Measurements from ENCODE around the gene OSBP2.

Gene OSBP2

DNA sequence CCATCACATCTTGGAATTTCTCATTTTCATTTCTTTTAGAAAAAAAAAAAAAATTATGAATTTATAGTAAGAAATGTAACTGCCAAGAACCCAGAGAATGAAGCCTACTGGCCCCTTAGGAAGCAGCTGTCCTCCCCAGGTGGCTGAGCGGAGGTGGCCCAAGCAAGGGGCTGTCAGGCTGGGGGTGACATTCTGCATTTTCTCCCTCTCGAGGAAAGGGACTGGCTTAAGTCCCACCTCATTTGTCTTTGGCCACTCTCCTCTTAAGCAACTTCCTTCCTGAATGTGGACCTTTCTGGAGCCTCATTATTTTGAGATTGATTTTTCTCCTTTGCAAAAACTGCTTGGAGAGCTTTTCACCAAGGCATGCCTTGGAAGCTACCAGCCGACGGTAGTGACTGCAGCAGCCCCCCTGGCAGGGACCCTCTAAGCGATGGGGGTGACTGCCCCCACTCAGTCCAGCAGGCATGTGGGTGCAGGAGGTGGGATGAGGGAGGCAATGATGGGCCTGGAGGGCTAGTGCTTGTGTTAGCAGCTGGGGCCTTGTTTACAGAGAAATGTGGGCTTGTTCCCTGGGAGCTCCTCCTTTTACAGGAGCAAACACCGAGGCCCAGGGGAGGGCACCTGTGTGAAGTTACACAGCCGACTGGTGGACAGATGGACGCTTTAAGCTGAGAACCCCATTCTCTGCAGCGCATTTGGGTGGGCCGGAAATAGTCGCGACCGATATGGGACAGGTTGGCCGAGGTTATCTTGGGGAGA is 162.2 kb downstream of the OSBP2 start:
- DNase-seq: no peak

GRCh38 chr22:30857791-30858190 is 163.1 kb downstream of the OSBP2 start:
- no peak for DNase-seq

DNA sequence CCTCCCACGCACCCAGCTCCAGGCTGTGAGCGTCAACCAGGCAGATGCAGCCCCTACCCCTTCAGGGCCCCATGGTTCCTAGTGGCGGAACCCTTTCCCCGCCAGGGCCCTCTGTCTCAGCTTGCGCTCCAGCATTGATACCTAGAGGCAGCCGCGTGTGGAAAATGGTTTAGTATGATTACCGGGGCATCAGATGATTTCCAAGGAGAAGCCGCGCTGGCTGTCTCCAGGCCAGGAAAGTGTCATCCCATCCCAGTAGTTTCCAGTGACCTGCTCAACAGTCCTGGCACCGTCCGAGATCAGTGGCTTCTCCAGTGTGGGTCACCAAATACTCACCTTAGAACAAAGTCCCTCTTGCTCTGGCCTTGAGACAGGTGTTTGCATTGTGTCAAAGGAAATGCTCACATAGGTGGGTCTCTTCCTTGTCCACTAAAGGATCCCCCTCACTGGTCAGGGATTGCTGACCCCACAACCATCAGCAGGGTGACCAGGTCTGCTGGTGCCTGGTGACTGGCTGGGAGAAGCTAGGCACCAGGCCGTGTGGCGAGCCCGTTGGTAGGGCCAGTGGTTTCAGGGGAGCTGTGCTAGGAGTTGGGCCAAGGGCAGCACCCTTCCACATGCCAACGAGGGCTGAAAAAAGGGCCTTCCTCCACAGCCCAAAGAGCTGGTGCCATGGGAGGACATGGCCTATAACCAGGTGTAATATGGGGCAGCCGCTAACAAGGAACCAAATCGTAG is 164.5 kb downstream of the OSBP2 start:
- no peak for DNase-seq

DNA sequence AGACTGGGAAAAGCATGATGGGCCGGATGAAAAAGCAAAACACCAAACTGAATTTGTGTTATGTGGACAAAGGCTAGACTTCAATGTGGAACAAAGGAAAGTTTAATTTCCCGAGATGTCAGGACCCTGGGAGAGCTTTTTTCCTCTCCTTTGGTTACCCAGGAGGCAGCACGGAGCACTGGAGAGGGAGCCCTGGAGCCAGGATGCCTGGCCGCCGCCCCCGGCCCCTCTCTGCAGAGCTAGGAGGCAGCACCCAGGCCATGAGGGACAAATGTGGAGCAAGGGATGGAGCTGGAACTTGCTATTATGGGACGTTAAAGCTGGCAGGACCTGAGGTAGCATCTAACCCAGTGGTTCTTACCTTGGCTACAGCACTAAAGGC is 165.0 kb downstream of the OSBP2 start:
- no peak for DNase-seq

DNA sequence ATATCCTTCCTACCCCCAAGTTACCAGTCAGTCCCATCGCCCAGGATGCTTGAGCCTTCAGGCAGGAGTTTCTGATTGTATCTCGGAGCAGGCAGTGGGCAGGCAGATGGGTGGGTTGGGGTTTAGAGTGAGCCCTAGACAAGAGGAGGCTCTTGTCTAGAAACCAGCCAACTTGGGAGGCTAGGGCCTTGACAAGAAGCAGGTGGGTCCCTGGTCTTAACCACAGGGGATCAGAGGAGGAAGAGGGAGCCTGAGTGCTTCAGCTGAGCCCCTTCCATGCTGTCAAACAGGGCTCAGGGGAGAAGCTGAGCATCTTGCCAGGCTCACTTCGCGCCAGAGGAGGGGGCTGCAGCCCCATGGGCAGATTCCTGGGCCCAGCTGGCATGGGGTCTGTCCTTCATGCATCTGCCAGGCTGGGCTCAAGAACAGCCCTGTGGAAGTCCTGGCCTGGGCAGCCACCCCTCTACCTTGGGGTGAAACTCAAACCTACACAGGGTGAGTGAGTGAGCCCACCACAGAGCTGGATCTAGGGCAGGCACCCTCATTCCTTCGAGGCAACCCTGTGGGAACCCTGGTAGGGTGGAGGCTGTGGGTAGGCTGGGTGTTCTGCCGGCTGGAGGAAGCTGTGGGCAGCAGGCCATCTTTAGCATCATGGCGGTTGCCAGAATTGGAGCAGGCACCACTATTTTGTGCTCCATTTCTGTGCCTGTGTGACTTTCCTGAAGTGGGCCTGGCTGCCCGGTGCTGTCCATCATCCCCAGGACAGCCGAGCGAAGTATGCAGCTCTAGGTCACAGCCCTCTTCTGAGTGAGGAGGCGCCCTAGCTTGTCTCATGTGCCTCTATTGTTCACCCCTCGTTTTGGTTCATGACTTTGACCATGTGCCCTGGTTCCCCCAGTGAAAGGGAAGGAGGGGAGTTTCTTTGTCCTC is 165.8 kb downstream of the OSBP2 start:
- DNase-seq: no peak

DNA sequence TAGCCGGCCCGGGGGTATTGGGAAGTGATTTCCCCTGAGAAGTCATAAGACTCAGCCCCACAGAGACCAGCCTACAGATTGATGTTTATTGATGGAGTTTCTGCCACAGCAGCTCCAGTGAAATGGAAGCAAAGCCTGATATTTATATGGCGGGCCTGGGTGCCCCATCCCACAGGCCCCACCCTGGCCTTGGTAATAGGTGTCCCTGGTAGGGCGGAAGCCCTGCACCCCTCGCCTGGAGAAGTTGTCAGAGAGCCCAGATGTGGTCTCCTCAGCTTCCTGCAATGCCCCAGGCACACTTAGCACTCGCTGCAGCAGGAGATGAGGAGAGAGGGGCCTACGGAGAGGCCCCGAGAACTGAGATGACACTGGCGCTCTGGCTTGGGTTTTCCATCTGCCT is 166.5 kb downstream of the OSBP2 start:
- no peak for DNase-seq

DNA sequence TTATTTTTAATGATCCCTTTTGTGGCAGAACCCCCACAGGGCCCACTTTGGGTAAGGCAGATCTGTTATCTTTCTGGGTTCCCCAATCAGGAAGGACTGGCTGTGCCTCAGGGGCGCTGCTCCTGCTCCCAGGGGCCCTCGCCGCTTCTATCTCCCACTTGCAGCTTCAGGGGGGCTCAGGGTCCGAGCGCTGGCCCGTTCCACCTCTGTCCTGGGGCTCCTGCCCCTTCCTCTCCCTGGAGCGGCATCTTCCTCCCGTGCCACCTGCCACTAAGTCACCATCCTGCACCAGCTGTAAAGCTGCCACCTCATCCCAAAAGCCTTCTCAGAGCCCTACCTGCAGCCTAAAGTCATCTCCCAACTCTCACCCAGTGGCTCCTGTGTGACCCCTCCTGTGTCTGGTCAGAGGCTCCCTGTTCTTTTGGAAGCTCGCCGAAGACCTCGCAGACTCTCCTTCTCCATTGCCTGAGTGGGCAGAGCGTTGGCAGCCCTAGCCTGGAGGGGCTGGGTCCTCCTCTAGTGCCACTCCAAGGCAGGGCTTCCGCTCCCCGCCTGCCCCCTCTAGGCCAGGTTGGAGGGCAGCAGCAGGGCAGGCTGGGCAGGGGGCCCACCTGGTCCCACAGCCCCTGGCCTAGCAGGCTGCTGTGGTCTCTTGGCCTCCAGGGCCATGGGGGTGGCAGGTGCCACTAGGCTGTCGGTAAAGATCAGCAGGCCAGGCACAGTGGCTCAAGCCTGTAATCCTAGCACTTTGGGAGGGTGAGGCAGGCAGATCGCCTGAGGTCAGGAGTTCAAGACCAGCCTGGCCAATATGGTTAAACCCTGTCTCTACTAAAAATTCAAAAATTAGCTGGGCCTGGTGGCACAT is 167.2 kb downstream of the OSBP2 start:
- no peak for DNase-seq

DNA sequence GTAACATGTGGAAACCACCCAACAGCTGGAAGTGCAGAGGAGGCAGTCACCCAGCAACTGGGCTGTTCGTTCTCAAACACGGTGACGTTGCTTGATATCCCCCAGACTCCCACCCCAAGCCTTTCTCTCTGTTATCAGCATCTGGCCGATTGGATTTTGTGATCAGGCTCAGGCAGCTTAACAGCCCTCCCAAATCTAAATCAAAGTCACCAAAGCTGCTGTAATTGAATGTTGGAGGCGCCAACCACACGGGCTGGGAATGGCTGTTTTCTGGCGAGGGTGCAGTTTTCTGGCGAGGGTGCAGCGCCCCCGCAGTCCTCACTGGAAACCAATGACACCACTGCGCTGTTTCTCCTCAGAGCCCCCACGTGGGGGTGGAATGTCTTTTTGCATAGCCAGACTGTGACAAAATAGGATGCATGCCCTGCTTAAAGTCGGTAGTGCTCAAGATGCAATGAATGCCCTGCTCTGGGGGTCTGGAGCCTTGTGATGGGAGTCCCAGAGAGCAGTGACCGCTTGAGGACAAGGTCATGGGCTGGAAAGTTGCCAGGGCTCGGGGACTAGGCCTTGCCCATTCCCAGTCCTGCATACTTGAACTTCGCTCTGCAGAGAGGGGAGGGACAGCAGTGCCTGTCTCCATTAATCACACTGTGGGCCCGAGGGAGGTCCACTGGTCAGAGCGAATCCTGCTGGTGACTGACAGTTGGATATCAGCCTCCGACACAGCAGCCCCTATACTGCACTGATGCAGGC is 168.6 kb downstream of the OSBP2 start:
- no peak for DNase-seq

- no peak for DNase-seq
Observed at GRCh38 chr22:30864441-30865420, 170.1 kb downstream of the OSBP2 start.

GRCh38 chr22:30865656-30866055 is 171.0 kb downstream of the OSBP2 start:
- DNase-seq: no peak

- DNase-seq: no peak
Observed at GRCh38 chr22:30866216-30866615, 171.5 kb downstream of the OSBP2 start.

GRCh38 chr22:30866811-30867271 is 172.2 kb downstream of the OSBP2 start:
- no peak for DNase-seq

DNA sequence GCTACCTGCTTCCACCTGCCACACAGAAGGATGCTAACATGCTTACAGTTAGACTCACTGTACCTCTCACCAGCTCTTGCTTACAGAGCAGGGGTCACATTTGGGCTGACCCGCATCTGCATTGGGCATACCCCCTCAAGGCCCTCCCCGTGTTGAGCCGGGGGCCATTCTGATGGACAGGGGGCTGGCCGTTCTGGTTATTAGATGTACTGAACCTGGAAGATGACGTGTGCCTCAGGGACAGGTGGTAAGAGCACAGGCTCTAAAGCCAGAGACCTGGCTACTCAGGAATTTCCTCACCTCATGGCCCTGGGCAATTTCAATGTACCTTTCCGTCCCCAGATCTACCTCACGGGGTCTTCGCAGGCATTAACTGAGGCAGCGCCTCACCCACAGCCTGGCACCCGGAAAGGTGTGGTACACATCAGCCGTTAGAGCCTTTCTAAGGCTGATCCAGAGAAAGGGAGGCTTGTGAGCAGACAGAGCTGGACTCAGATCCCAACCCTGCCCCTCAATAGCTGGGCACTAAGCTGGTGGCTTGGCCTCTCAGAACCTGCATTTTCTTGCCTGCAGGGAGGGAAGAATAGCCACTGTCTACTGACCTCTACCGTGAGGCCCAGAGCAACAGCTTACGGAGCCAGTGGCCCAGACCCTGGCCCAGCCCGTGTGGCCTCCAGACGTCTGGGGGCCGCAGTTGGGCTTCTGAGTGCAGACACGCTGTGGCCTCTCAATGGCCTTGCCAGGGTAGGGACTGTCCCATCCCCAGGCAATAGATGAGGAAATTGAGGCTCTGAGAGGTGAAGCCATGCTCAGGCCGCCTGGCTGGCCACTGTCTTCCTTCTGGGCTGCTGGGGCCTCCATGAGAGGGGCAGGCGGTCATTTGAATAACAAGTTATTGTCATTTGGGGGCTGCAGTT is 173.3 kb downstream of the OSBP2 start:
- DNase-seq: no peak

DNA sequence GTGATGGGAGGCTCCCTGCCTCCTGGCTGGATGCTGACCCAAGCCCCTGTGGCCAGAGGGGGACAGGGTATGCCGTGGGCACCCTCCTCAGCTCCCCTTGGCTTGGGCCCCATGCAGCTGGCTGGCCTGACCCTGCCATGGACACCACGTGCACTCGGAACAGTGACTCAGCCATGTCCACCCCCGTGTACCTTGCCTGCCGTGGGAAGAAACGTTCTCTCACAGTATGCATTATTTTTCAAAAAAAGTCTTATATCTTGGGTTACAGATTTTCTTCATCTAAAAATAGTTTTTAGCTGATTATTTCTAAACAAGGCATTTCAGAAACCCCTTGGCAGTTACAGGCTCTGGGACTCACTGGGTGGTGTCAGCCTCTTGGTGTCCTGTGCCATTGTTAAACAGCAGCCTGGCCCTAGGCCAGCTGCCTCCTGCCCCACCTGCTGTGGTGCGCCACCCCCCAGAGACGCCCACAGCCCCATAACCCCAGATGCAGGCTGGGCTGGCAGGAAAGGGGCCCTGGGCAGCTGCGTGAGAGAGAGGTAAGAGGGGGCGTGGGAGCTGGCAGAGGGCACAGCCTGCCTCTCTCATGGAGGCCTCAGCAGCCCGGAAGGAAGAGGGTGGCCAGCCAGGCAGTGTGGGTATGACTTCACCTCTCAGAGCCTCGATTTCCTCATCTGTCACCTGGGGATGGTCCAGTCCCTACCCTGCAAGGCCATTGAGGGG is 174.2 kb downstream of the OSBP2 start:
- DNase-seq: no peak

DNA sequence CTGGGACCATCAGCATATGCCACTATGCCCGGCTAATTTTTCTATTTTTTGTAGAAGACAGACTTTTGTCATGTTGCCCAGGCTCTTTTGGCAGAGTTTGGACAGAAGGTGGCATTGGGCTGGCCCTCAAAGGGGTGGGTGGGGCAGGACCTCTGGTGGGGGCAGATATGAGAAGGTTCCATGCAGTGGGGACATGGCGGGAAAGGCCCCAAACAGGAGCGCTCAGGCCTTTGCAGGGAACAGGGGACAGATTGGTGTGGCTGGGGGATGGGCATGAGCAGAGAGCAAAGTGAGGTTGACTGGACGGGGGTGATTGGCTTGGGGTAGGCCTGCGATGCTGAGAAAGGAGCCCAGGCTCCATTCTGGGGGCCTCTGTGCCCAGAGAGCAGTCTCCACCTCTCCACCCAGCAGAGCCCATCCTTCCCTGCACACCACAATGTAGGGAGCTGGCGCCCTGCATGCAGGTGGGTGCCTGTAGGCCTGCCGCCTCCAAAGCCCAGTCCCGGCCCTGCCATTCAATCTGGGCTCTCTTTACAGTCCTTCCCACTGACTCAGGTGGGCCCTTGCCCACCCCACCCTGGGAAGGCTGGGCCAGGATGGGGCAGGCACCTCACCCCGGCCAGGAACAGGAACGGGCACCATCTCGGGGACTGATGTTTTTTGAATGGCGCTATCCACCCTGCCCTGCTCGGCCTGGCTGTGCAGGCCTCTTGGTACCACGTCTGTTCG is 175.2 kb downstream of the OSBP2 start:
- DNase-seq: no peak

- no peak for DNase-seq
Observed at GRCh38 chr22:30870451-30871345, 176.0 kb downstream of the OSBP2 start.
